HepG2 (cell line): ENCODE measurements around the gene CCT6A. TPM values are rescaled to one million over a fixed set of nuclear protein-coding genes. Genes with fewer than 3 reads are reported as not detected.

Source experiments
- AFF4 ChIP-seq: sonication (generic); formaldehyde crosslinking; IDR thresholded peaks from 2 replicates; pipeline ENCODE4 v1.4.0; 2020; ENCODE audit warnings: missing genetic modification reagents
- ARID3A ChIP-seq: IDR thresholded peaks from 2 replicates; pipeline ENCODE4 v1.6.1; 2012; ENCODE audit warnings: low read depth, low read length, improper control_type of control experiment
- CEBPZ ChIP-seq: IDR thresholded peaks from 2 replicates; pipeline ENCODE4 v1.6.1; 2012; ENCODE audit warnings: low read length, improper control_type of control experiment
- DR1 ChIP-seq: sonication (generic); formaldehyde crosslinking; IDR thresholded peaks from 2 replicates; pipeline ENCODE4 v1.8.0; 2021; ENCODE audit warnings: mild to moderate bottlenecking, missing genetic modification reagents, inconsistent platforms
- MAZ ChIP-seq, 2 experiments: sonication (generic) in 1 of 2; formaldehyde crosslinking in 1 of 2; IDR thresholded peaks; 2 replicates each; pipeline versions ENCODE4 v1.5.0 to v1.6.1; 2012 to 2020; ENCODE audit warnings: low read depth in 2 of 2, mild to moderate bottlenecking in 2 of 2, borderline replicate concordance in 1 of 2, improper control_type of control experiment in 1 of 2, low read length in 1 of 2, missing genetic modification reagents in 1 of 2, moderate library complexity in 1 of 2
- MTERF4 ChIP-seq: sonication (generic); formaldehyde crosslinking; IDR thresholded peaks from 2 replicates; pipeline ENCODE4 v1.8.0; 2023; ENCODE audit warnings: mild to moderate bottlenecking, missing genetic modification reagents
- MXD4 ChIP-seq: IDR thresholded peaks from 2 replicates; pipeline ENCODE4 v1.6.1; 2016; ENCODE audit warnings: mild to moderate bottlenecking, missing biosample characterization, missing genetic modification reagents
- NPAS2 ChIP-seq: sonication (generic); formaldehyde crosslinking; IDR thresholded peaks from 2 replicates; pipeline ENCODE4 v1.8.0; 2022; ENCODE audit warnings: mild to moderate bottlenecking, missing genetic modification reagents, borderline replicate concordance
- TEF ChIP-seq: sonication (generic); formaldehyde crosslinking; IDR thresholded peaks from 2 replicates; pipeline ENCODE4 v1.5.0; 2020; ENCODE audit warnings: missing genetic modification reagents
- TMF1 ChIP-seq: sonication (generic); formaldehyde crosslinking; IDR thresholded peaks from 2 replicates; pipeline ENCODE4 v1.8.1; 2022; ENCODE audit warnings: low read depth, missing genetic modification reagents
- ZMYM3 ChIP-seq: sonication (generic); formaldehyde crosslinking; IDR thresholded peaks from 2 replicates; pipeline ENCODE4 v1.5.1; 2020; ENCODE audit warnings: mild to moderate bottlenecking, missing genetic modification reagents
- ZNF891 ChIP-seq: sonication (generic); formaldehyde crosslinking; IDR thresholded peaks from 2 replicates; pipeline ENCODE4 v1.5.0; 2020; ENCODE audit warnings: mild to moderate bottlenecking, missing genetic modification reagents
- ZZZ3 ChIP-seq: sonication (generic); formaldehyde crosslinking; IDR thresholded peaks from 2 replicates; pipeline ENCODE4 v1.4.0; 2020; ENCODE audit warnings: missing genetic modification reagents, mild to moderate bottlenecking, borderline replicate concordance
- polyA plus RNA-seq, 8 experiments: library from polyadenylated mRNA; depleted of rRNA in 3 of 8; stranded (reverse) in 7 of 8; unstranded in 1 of 8; fragments of >200 nt; fragmentation: Illumina TruSeq in 4 of 8; extraction: Trizol in 4 of 8; gene quantifications; 2 replicates each; pipeline versions ENCODE4 v1.2.1 to v1.2.3, GENCODE V29; 2011 to 2016; ENCODE audit warnings: low read depth in 4 of 8, missing spikeins in 1 of 8, mixed read lengths in 1 of 8; ENCODE audit not compliant: insufficient read depth in 1 of 8
- total RNA-seq, 5 experiments: library from RNA; depleted of rRNA; stranded (reverse); fragments of >200 nt; fragmentation: Illumina TruSeq; extraction: Trizol; gene quantifications; 2 replicates each; pipeline ENCODE4 v1.2.3, GENCODE V29; 2016; ENCODE audit warnings: low read depth in 1 of 5

The CCT6A gene
- total and polyA plus RNA-seq, 2 of the 13 experiments (the other 11 are each of a cell fraction or from before 2014, with no cell fraction given): 219 to 292 TPM

GRCh38 chr7:56033671-56034432 lies 17.7 kb upstream of the CCT6A start (continued):
- TF ChIP-seq ZNF891 (CRISPR knock-in tag) (0 out of 2 replicates have a peak, but pooled peaks have one; percentile 86), MTERF4 (CRISPR knock-in tag) (0 out of 2 replicates have a peak, but pooled peaks have one; percentile 51), NPAS2 (no peak), ZZZ3 (CRISPR knock-in tag) (no peak), ZMYM3 (CRISPR knock-in tag) (no peak), TEF (CRISPR knock-in tag) (no peak), DR1 (peak; percentile 72), CEBPZ (no peak), TMF1 (CRISPR knock-in tag) (no peak), ARID3A (no peak), MXD4 (CRISPR knock-in tag) (peak; percentile 62; the same call in 1 of the 2 replicates), MAZ (IDR thresholded peaks at IDR 0.05; ENCODE audit: borderline replicate concordance, low read depth, low read length) (peak; percentile 94), MAZ (CRISPR knock-in tag; IDR thresholded peaks at IDR 0.05; ENCODE audit: low read depth) (peak; percentile 74; the same call in 1 of the 2 replicates), AFF4 (CRISPR knock-in tag) (peak; percentile 69; the same call in 1 of the 2 replicates)
